H9 (cell line): ENCODE measurements around the gene MDFI. TPM values are rescaled to one million over a fixed set of nuclear protein-coding genes. Genes with fewer than 3 reads are reported as not detected.
A peak's percentile ranks its signal among the peaks of the same experiment; 100 is the strongest.

ENCODE experiments used
- DNase-seq: peaks from one replicate; pipeline ENCODE4 v3.0.0-alpha.2; 2017
- H2AFZ ChIP-seq: one replicate; pipeline ENCODE4 v1.6.1; 2013; ENCODE audit warnings: mild to moderate bottlenecking, low read length, control low read depth, moderate library complexity
- H2AK5ac ChIP-seq: 2 replicates; pipeline ENCODE4 v1.6.1; 2013; ENCODE audit warnings: low read length, control low read depth, mixed read lengths; ENCODE audit not compliant: insufficient read length
- H2BK120ac ChIP-seq: one replicate; pipeline ENCODE4 v1.6.1; 2013; ENCODE audit warnings: low read depth, mild to moderate bottlenecking, low read length, control low read depth, inconsistent platforms; ENCODE audit not compliant: poor library complexity, severe bottlenecking
- H2BK12ac ChIP-seq: 2 replicates; pipeline ENCODE4 v1.6.1; 2013; ENCODE audit warnings: low read length, control low read depth, mixed read lengths, low read depth; ENCODE audit not compliant: insufficient read length
- H2BK15ac ChIP-seq: 2 replicates; pipeline ENCODE4 v1.6.1; 2013; ENCODE audit warnings: low read depth, low read length, control low read depth
- H2BK20ac ChIP-seq: one replicate; pipeline ENCODE4 v1.6.1; 2013; ENCODE audit warnings: low read depth, mild to moderate bottlenecking, low read length, control low read depth, inconsistent platforms; ENCODE audit not compliant: poor library complexity, severe bottlenecking
- H2BK5ac ChIP-seq: 2 replicates; pipeline ENCODE4 v1.6.1; 2013; ENCODE audit warnings: low read length, control low read depth, mixed read lengths; ENCODE audit not compliant: insufficient read length
- H3K14ac ChIP-seq: 2 replicates; pipeline ENCODE4 v1.6.1; 2013; ENCODE audit warnings: low read length, control low read depth; ENCODE audit not compliant: insufficient read depth
- H3K18ac ChIP-seq: 2 replicates; pipeline ENCODE4 v1.6.1; 2013; ENCODE audit warnings: low read depth, mild to moderate bottlenecking, mixed read lengths, low read length, control low read depth; ENCODE audit not compliant: insufficient read length
- H3K23ac ChIP-seq: 2 replicates; pipeline ENCODE4 v1.6.1; 2013; ENCODE audit warnings: low read length, control low read depth, mixed read lengths, low read depth; ENCODE audit not compliant: insufficient read length
- H3K23me2 ChIP-seq: 2 replicates; pipeline ENCODE4 v1.6.1; 2013; ENCODE audit warnings: low read depth, mild to moderate bottlenecking, mixed read lengths, low read length, control low read depth; ENCODE audit not compliant: insufficient read length, poor library complexity, severe bottlenecking
- H3K27ac ChIP-seq: 2 replicates; pipeline ENCODE4 v1.5.1; 2013; ENCODE audit warnings: low read length, control low read depth, mixed read lengths, low read depth; ENCODE audit not compliant: insufficient read length
- H3K27me3 ChIP-seq: 2 replicates; pipeline ENCODE4 v1.6.1; 2013; ENCODE audit warnings: low read length, control low read depth, inconsistent platforms; ENCODE audit not compliant: insufficient read depth
- H3K4ac ChIP-seq: 2 replicates; pipeline ENCODE4 v1.6.1; 2013; ENCODE audit warnings: low read depth, mild to moderate bottlenecking, control low read depth, inconsistent platforms, low read length, moderate library complexity
- H3K4me1 ChIP-seq: 2 replicates; pipeline ENCODE4 v1.6.1; 2013; ENCODE audit warnings: low read length, control low read depth, inconsistent platforms; ENCODE audit not compliant: insufficient read depth
- H3K4me2 ChIP-seq: 2 replicates; pipeline ENCODE4 v1.6.1; 2013; ENCODE audit warnings: low read length, control low read depth, mixed read lengths; ENCODE audit not compliant: insufficient read length, insufficient read depth
- H3K56ac ChIP-seq: 2 replicates; pipeline ENCODE4 v1.6.1; 2013; ENCODE audit warnings: low read depth, mild to moderate bottlenecking, mixed read lengths, low read length, control low read depth; ENCODE audit not compliant: insufficient read length
- H3K79me1 ChIP-seq: 2 replicates; pipeline ENCODE4 v1.6.1; 2013; ENCODE audit warnings: low read depth, mild to moderate bottlenecking, moderate library complexity, low read length, control low read depth, inconsistent platforms; ENCODE audit not compliant: insufficient read depth, poor library complexity, severe bottlenecking
- H3K79me2 ChIP-seq: 2 replicates; pipeline ENCODE4 v1.6.1; 2013; ENCODE audit warnings: low read length, control low read depth, inconsistent platforms; ENCODE audit not compliant: insufficient read depth
- H3K9ac ChIP-seq: 2 replicates; pipeline ENCODE4 v1.6.1; 2013; ENCODE audit warnings: low read length, control low read depth, mixed read lengths; ENCODE audit not compliant: insufficient read length; ENCODE audit errors: extremely low read depth
- H3K9me3 ChIP-seq: one replicate; pipeline ENCODE4 v1.6.1; 2013; ENCODE audit warnings: low read depth, low read length, inconsistent platforms; ENCODE audit not compliant: control insufficient read depth
- H3T11ph ChIP-seq: one replicate; pipeline ENCODE4 v1.6.1; 2013; ENCODE audit warnings: mild to moderate bottlenecking, low read length, control low read depth, inconsistent platforms
- H4K20me1 ChIP-seq: one replicate; pipeline ENCODE4 v1.6.1; 2013; ENCODE audit not compliant: control insufficient read depth, insufficient read length, insufficient read depth
- H4K5ac ChIP-seq: 2 replicates; pipeline ENCODE4 v1.6.1; 2013; ENCODE audit warnings: low read depth, mild to moderate bottlenecking, mixed read lengths, low read length, control low read depth; ENCODE audit not compliant: insufficient read length
- H4K8ac ChIP-seq: replicated peaks from 2 replicates; pipeline ENCODE4 v1.6.1; 2013; ENCODE audit warnings: low read length, control low read depth, mixed read lengths, low read depth; ENCODE audit not compliant: insufficient read length
- H4K91ac ChIP-seq: 2 replicates; pipeline ENCODE4 v1.6.1; 2013; ENCODE audit warnings: low read depth, mild to moderate bottlenecking, moderate library complexity, mixed read lengths, low read length, control low read depth; ENCODE audit not compliant: insufficient read length
- H3K27ac Mint-ChIP-seq, 3 experiments: 2 replicates in 2 of 3; 3 replicates in 1 of 3; pipeline ENCODE4 v1.8.0; 2020 to 2021; ENCODE audit warnings: mixed read lengths in 3 of 3, mild to moderate bottlenecking in 1 of 3, moderate library complexity in 1 of 3
- H3K27me3 Mint-ChIP-seq: 2 replicates; pipeline ENCODE4 v1.8.0; 2021; ENCODE audit warnings: low read depth, mild to moderate bottlenecking, moderate library complexity, mixed read lengths
- H3K36me3 Mint-ChIP-seq, 3 experiments: 2 replicates in 2 of 3; 3 replicates in 1 of 3; pipeline ENCODE4 v1.8.0; 2020 to 2021; ENCODE audit warnings: low read depth in 3 of 3, mixed read lengths in 3 of 3; ENCODE audit not compliant: insufficient read depth in 1 of 3
- H3K4me1 Mint-ChIP-seq, 2 experiments: 2 replicates each; pipeline ENCODE4 v1.8.0; 2020; ENCODE audit warnings: mixed read lengths in 2 of 2
- H3K4me3 Mint-ChIP-seq, 2 experiments: 2 replicates in 1 of 2; 3 replicates in 1 of 2; pipeline ENCODE4 v1.8.0; 2020 to 2021; ENCODE audit warnings: mild to moderate bottlenecking in 2 of 2, mixed read lengths in 2 of 2, moderate library complexity in 1 of 2
- H3K9me3 Mint-ChIP-seq, 2 experiments: 2 replicates in 1 of 2; 3 replicates in 1 of 2; pipeline ENCODE4 v1.8.0; 2020; ENCODE audit warnings: mild to moderate bottlenecking in 2 of 2, mixed read lengths in 2 of 2, moderate library complexity in 1 of 2
- CTCF ChIP-seq: fragments of 200-600 bp; sonication (generic); conservative IDR thresholded peaks from 3 replicates; pipeline ENCODE4 v1.8.0; 2021; ENCODE audit warnings: antibody characterized with exemption, mild to moderate bottlenecking
- WGBS: extraction: QIAGEN DNeasy Blood & Tissue Kit; methylation state at CpG from one replicate; pipeline ENCODE4 v1.1.7; 2013; ENCODE audit warnings: missing lambda C conversion rate, low lambda C conversion rate, mixed read lengths; ENCODE audit not compliant: insufficient read length; ENCODE audit errors: extremely low coverage; 5-methylcytosine and 5-hydroxymethylcytosine counted together
- total RNA-seq: library from RNA; stranded (reverse); gene quantifications from 2 replicates; pipeline ENCODE4 v1.2.1, GENCODE V29; 2021

The MDFI gene
- total RNA-seq, 1 experiment from 2014 or later: 45.0 TPM

- no CpG with 5 or more reads among the region's 23 CpGs for WGBS
Measured at GRCh38 chr6:41657131-41658094, 19.1 kb downstream of the MDFI start.

More at GRCh38 chr6:41657131-41658094, 19.1 kb downstream of the MDFI start:
- no peak overlapping the region for H2BK20ac ChIP-seq
- no peak overlapping the region for H2BK12ac ChIP-seq
- H3K9me3 Mint-ChIP-seq: no peaks in the 10 kb centered on the region
- no peak overlapping the region for H4K91ac ChIP-seq
- H4K5ac ChIP-seq: no peak overlapping the region
- no peaks in the 10 kb centered on the region for H3K4me1 ChIP-seq
- no peak overlapping the region for H3K18ac ChIP-seq
- H3K27ac ChIP-seq: no peak overlapping the region
- no peak overlapping the region for H3K9ac ChIP-seq
- no peaks in the 10 kb centered on the region for H3K9me3 ChIP-seq
- H2BK120ac ChIP-seq: no peak overlapping the region
- H3K56ac ChIP-seq: no peak overlapping the region
- H3K4me2 ChIP-seq: no peak overlapping the region
- H4K8ac ChIP-seq: no peak overlapping the region
- H3K79me1 ChIP-seq: no peaks in the 10 kb centered on the region
- H3K4me1 Mint-ChIP-seq: peaks cover 9 to 21% of the 10 kb centered on the region in 2 experiments; a peak in 3 of 4 replicates
- no peak for DNase-seq
- no peak overlapping the region for H2BK5ac ChIP-seq
- H2AK5ac ChIP-seq: no peak overlapping the region
- no peaks in the 10 kb centered on the region for H3K23me2 ChIP-seq
- H3K4me3 Mint-ChIP-seq: peak overlapping the region in 1 of 2 experiments; percentile 12; a peak in 1 of 5 replicates
- no peak overlapping the region for H2AFZ ChIP-seq
- H4K20me1 ChIP-seq: no peaks in the 10 kb centered on the region
- H3K4ac ChIP-seq: no peak overlapping the region
- H3K27me3 Mint-ChIP-seq: peaks cover 26% of the 10 kb centered on the region
- H3K27ac Mint-ChIP-seq: peak overlapping the region in 2 of 3 experiments; percentile 11 to 54; a peak in 4 of 7 replicates
- H3K27me3 ChIP-seq: no peaks in the 10 kb centered on the region
- no peak overlapping the region; the same call in 1 of the 2 replicates for H3K14ac ChIP-seq
- H2BK15ac ChIP-seq: no peak overlapping the region
- peaks cover under 1 to 6% (median 2%) of the 10 kb centered on the region in 3 experiments; a peak in 4 of 7 replicates for H3K36me3 Mint-ChIP-seq
- no peak overlapping the region for H3T11ph ChIP-seq
- no peaks in the 10 kb centered on the region for H3K79me2 ChIP-seq
- TF ChIP-seq CTCF: no peak
- H3K23ac ChIP-seq: no peak overlapping the region
